ENCODE data around the gene MRPS17.

- TF ChIP-seq CTCF (conservative IDR thresholded peaks at IDR 0.05 in 1 of 2, IDR thresholded peaks at IDR 0.05 in 1 of 2; ENCODE audit: low read depth in 1 of 2, low read length in 2 of 2) (no peak), EZH2 (IDR thresholded peaks at IDR 0.05; ENCODE audit: low read length, missing control alignments) (no peak)
Observed at GRCh38 chr7:55983537-55983936, 31.9 kb downstream of the MRPS17 start.

All from fibroblast of lung (primary cell).